OCI-LY3 (cell line): ENCODE measurements around the gene TBL3.
"Not testable (repeated sequence)": the region's sequence is repeated elsewhere in the genome, so short reads cannot be mapped to it uniquely, and the experiment has no call there.

Source experiments
- H2AFZ ChIP-seq: fragments of 200-600, 300-600 bp; shearing (Covaris generic); 2 replicates; pipeline ENCODE4 v1.6.0; 2014; ENCODE audit warnings: antibody characterized with exemption, low read depth, low read length
- H3K27ac ChIP-seq: fragments of 200-600, 300-600 bp; sonication (generic); 2 replicates; pipeline ENCODE4 v1.5.1; 2014; ENCODE audit warnings: mild to moderate bottlenecking, low read length, moderate library complexity, mixed read lengths
- H3K27me3 ChIP-seq: fragments of 200-600, 300-600 bp; sonication (generic); 2 replicates; pipeline ENCODE4 v1.6.1; 2014; ENCODE audit warnings: low read depth, low read length, mixed read lengths
- H3K36me3 ChIP-seq: fragments of 200-600, 300-600 bp; sonication (generic); replicated peaks from 2 replicates; pipeline ENCODE3; 2014; ENCODE audit warnings: low read depth, low read length, mixed read lengths
- H3K4me1 ChIP-seq: fragments of 300-600, 200-600 bp; sonication (generic); 2 replicates; pipeline ENCODE4 v1.6.1; 2014; ENCODE audit warnings: low read length, mixed read lengths
- H3K4me2 ChIP-seq: fragments of 200-600, 300-600 bp; sonication (generic); 2 replicates; pipeline ENCODE4 v1.6.1; 2014; ENCODE audit warnings: low read length, mixed read lengths
- H3K4me3 ChIP-seq: fragments of 300-600, 200-600 bp; sonication (generic); 2 replicates; pipeline ENCODE4 v1.5.1; 2014; ENCODE audit warnings: antibody characterized with exemption, mild to moderate bottlenecking, low read length, moderate library complexity
- H3K79me2 ChIP-seq: fragments of 300-600, 200-600 bp; shearing (Covaris generic); 2 replicates; pipeline ENCODE4 v1.6.1; 2014; ENCODE audit warnings: mild to moderate bottlenecking, low read length, mixed read lengths
- H3K9ac ChIP-seq: fragments of 300-600, 200-600 bp; shearing (Covaris generic); 2 replicates; pipeline ENCODE4 v1.6.0; 2014; ENCODE audit warnings: mild to moderate bottlenecking, low read length, moderate library complexity
- H3K9me3 ChIP-seq: fragments of 200-600, 300-600 bp; shearing (Covaris generic); 2 replicates; pipeline ENCODE4 v1.6.1; 2014; ENCODE audit warnings: low read length, mixed read lengths; ENCODE audit not compliant: insufficient read depth
- H4K20me1 ChIP-seq: fragments of 200-600, 300-600 bp; sonication (generic); 2 replicates; pipeline ENCODE4 v1.6.1; 2016; ENCODE audit warnings: low read length, mixed read lengths; ENCODE audit not compliant: insufficient read depth
- EZH2phosphoT487 ChIP-seq: fragments of 200-600 bp; shearing (Covaris generic); IDR thresholded peaks from 2 replicates; pipeline ENCODE4 v1.6.1; 2018; ENCODE audit warnings: antibody characterized with exemption, mixed run types, low read depth
- TF ChIP-seq, protein P1 (sequence below): fragments of 200-600, 300-600 bp; sonication (generic); IDR thresholded peaks from 2 replicates; pipeline ENCODE4 v1.5.1; 2014; ENCODE audit warnings: antibody characterized with exemption, low read length, low read depth

The TBL3 gene

GRCh38 chr16:1938910-1939309 is 32.9 kb upstream of the TBL3 start:
- no peak overlapping the region for H3K9ac ChIP-seq
- peaks cover 19% of the 10 kb centered on the region for H3K79me2 ChIP-seq
- no peak overlapping the region for H3K27ac ChIP-seq
- no peaks in the 10 kb centered on the region for H3K9me3 ChIP-seq
- H3K4me2 ChIP-seq: no peak overlapping the region
- H3K4me3 ChIP-seq: no peak overlapping the region
- H3K36me3 ChIP-seq: peaks cover 32% of the 10 kb centered on the region
- peaks cover 23% of the 10 kb centered on the region for H3K4me1 ChIP-seq
- H4K20me1 ChIP-seq: peaks cover 15% of the 10 kb centered on the region
- TF ChIP-seq EZH2phosphoT487: no peak
- TF ChIP-seq, protein P1, sequence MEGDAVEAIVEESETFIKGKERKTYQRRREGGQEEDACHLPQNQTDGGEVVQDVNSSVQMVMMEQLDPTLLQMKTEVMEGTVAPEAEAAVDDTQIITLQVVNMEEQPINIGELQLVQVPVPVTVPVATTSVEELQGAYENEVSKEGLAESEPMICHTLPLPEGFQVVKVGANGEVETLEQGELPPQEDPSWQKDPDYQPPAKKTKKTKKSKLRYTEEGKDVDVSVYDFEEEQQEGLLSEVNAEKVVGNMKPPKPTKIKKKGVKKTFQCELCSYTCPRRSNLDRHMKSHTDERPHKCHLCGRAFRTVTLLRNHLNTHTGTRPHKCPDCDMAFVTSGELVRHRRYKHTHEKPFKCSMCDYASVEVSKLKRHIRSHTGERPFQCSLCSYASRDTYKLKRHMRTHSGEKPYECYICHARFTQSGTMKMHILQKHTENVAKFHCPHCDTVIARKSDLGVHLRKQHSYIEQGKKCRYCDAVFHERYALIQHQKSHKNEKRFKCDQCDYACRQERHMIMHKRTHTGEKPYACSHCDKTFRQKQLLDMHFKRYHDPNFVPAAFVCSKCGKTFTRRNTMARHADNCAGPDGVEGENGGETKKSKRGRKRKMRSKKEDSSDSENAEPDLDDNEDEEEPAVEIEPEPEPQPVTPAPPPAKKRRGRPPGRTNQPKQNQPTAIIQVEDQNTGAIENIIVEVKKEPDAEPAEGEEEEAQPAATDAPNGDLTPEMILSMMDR: no peak
- no peaks in the 10 kb centered on the region for H3K27me3 ChIP-seq
- H2AFZ ChIP-seq: no peak overlapping the region

- H3K4me3 ChIP-seq, H3K27me3 ChIP-seq, H3K4me2 ChIP-seq, H3K9me3 ChIP-seq, H3K27ac ChIP-seq, H2AFZ ChIP-seq, H3K9ac ChIP-seq: not testable (repeated sequence)
- Histone ChIP-seq H4K20me1 (peaks cover 15% of the 10 kb centered on the region), H3K36me3 (peaks cover 32% of the 10 kb centered on the region), H3K4me1 (peaks cover 27% of the 10 kb centered on the region), H3K79me2 (peaks cover 19% of the 10 kb centered on the region)
These were observed 32.0 kb upstream of the TBL3 start for GRCh38 chr16:1939833-1940232.

GRCh38 chr16:1940273-1941161 is 31.3 kb upstream of the TBL3 start:
- Histone ChIP-seq H3K9me3 (no peaks in the 10 kb centered on the region), H4K20me1 (peaks cover 15% of the 10 kb centered on the region), H3K27ac (peak overlapping the region; percentile 26; the same call in 1 of the 2 replicates), H3K79me2 (peaks cover 19% of the 10 kb centered on the region), H3K4me2 (peak overlapping the region; percentile 90), H3K9ac (no peak overlapping the region), H3K27me3 (no peaks in the 10 kb centered on the region), H3K4me1 (peaks cover 27% of the 10 kb centered on the region), H3K36me3 (peaks cover 32% of the 10 kb centered on the region), H3K4me3 (peak overlapping the region; percentile 88; the same call in 1 of the 2 replicates), H2AFZ (no peak overlapping the region)
- TF ChIP-seq, protein P1: no peak
- TF ChIP-seq EZH2phosphoT487: no peak

DNA sequence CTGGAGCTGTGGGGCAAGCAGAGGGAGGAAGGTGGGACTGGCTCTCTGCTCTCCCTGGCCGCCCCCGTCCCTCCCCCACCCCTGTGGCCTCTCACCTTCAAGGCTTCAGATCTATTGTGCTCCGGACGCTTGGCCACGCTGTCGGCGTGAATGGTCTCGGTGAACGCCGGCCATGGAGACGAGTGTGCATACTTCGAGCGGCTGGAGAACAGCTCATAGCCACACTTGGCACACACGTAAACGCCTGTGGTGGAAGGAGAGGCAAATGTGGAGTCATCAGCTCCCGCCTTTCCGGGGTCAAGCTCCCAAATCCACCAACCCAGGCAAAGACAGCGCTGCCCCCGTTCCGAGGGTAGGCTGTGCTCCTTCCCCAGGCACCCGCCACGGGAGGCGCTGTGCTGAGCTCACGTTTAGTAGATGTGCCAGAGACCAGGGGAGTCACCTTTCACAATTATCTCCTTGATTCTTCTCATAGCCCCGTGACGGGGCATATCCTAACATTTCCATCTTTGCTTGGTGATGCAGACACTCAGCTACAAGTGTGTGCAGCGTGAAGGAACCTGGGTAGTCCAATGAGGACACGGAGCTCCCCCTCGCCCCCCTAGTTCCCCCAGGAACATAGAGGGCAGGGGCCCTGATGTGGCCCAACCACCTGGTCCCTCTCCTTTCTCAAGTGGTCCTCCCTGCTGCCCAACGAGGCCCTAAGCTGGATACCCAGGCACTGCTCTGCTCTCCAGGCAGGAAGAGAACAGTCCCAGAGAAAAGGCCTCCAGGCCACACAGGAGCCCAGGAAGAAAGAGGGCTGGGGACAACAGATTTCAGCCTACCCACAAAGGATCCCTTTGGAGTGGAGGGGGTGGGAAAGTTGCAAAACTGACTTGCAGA is 30.4 kb upstream of the TBL3 start:
- H3K27me3 ChIP-seq: no peaks in the 10 kb centered on the region
- H3K79me2 ChIP-seq: peaks cover 19% of the 10 kb centered on the region
- peaks cover 15% of the 10 kb centered on the region for H4K20me1 ChIP-seq
- TF ChIP-seq EZH2phosphoT487: no peak
- TF ChIP-seq, protein P1: peak; percentile 55
- peak overlapping the region; percentile 86 for H3K9ac ChIP-seq
- peaks cover 27% of the 10 kb centered on the region for H3K4me1 ChIP-seq
- H3K27ac ChIP-seq: peak overlapping the region; percentile 77
- H3K9me3 ChIP-seq: no peaks in the 10 kb centered on the region
- peak overlapping the region; percentile 88 for H3K4me3 ChIP-seq
- H2AFZ ChIP-seq: no peak overlapping the region
- peak overlapping the region; percentile 90 for H3K4me2 ChIP-seq
- H3K36me3 ChIP-seq: peaks cover 32% of the 10 kb centered on the region
